Neural cell (in vitro differentiated cells): ENCODE measurements around the gene RNF44. TPM values are rescaled to one million over a fixed set of nuclear protein-coding genes. Genes with fewer than 3 reads are reported as not detected.

Source experiments
- H2AFZ ChIP-seq: fragments of 200-600, 300-800 bp; sonication (generic), shearing (Covaris generic); 2 replicates; pipeline ENCODE4 v1.6.0; 2014; ENCODE audit warnings: low read depth, mild to moderate bottlenecking, antibody characterized with exemption, low read length, moderate library complexity
- H3F3A ChIP-seq: fragments of 200-600 bp; shearing (Covaris generic); 2 replicates; pipeline ENCODE4 v1.6.1; 2016; ENCODE audit warnings: mild to moderate bottlenecking, moderate library complexity, mixed read lengths, antibody characterized with exemption, low read length; ENCODE audit not compliant: insufficient read depth, poor library complexity, severe bottlenecking
- H3K27ac ChIP-seq: fragments of 200-600, 300-800 bp; sonication (generic), shearing (Covaris generic); 2 replicates; pipeline ENCODE4 v1.5.1; 2014; ENCODE audit warnings: mild to moderate bottlenecking, low read length, moderate library complexity
- H3K27me3 ChIP-seq: fragments of 300-800, 200-600 bp; sonication (generic), shearing (Covaris generic); 2 replicates; pipeline ENCODE4 v1.6.0; 2014; ENCODE audit warnings: mild to moderate bottlenecking, low read depth, low read length, moderate library complexity; ENCODE audit not compliant: insufficient read depth
- H3K36me3 ChIP-seq: fragments of 300-800, 200-600 bp; sonication (generic), shearing (Covaris generic); 2 replicates; pipeline ENCODE4 v1.5.1; 2014; ENCODE audit warnings: mild to moderate bottlenecking, antibody characterized with exemption, low read length, moderate library complexity; ENCODE audit not compliant: insufficient read depth
- H3K4me2 ChIP-seq: fragments of 300-800, 200-600 bp; sonication (generic), shearing (Covaris generic); 2 replicates; pipeline ENCODE4 v1.6.0; 2014; ENCODE audit warnings: mild to moderate bottlenecking, low read length
- H3K4me3 ChIP-seq: fragments of 300-800, 200-600 bp; sonication (generic), shearing (Covaris generic); 2 replicates; pipeline ENCODE4 v1.5.1; 2014; ENCODE audit warnings: mild to moderate bottlenecking, low read length, moderate library complexity
- H3K79me2 ChIP-seq: fragments of 200-600 bp; shearing (Covaris generic); replicated peaks from 2 replicates; pipeline ENCODE4 v1.6.0; 2014; ENCODE audit warnings: mild to moderate bottlenecking, low read length, moderate library complexity; ENCODE audit not compliant: insufficient read depth
- H3K9ac ChIP-seq: fragments of 300-800, 200-600 bp; sonication (generic), shearing (Covaris generic); 2 replicates; pipeline ENCODE4 v1.6.1; 2016; ENCODE audit warnings: mild to moderate bottlenecking, low read length, mixed read lengths
- H3K9me2 ChIP-seq: fragments of 200-600 bp; shearing (Covaris generic); 2 replicates; pipeline ENCODE4 v1.6.1; 2016; ENCODE audit warnings: mild to moderate bottlenecking, low read length, mixed read lengths; ENCODE audit not compliant: insufficient read depth
- H3K9me3 ChIP-seq: fragments of 200-600, 300-800 bp; sonication (generic), shearing (Covaris generic); 2 replicates; pipeline ENCODE4 v1.6.1; 2016; ENCODE audit warnings: mild to moderate bottlenecking, mixed run types, low read length, moderate library complexity, mixed read lengths
- H4K20me1 ChIP-seq: fragments of 200-600 bp; shearing (Covaris generic); 2 replicates; pipeline ENCODE4 v1.6.1; 2016; ENCODE audit warnings: mild to moderate bottlenecking, mixed run types; ENCODE audit not compliant: insufficient read depth
- CTCF ChIP-seq: fragments of 450-650 bp; IDR thresholded peaks from 2 replicates; pipeline ENCODE4 v1.5.1; 2014; ENCODE audit warnings: antibody characterized with exemption, mild to moderate bottlenecking, moderate library complexity; ENCODE audit not compliant: poor library complexity, severe bottlenecking
- EP300 ChIP-seq: fragments of 450-650 bp; conservative IDR thresholded peaks from 2 replicates; pipeline ENCODE4 v1.6.1; 2014; ENCODE audit warnings: antibody characterized with exemption, mild to moderate bottlenecking, moderate library complexity; ENCODE audit not compliant: poor library complexity, severe bottlenecking
- EZH2 ChIP-seq: fragments of 200-600, 300-800 bp; shearing (Covaris generic), sonication (generic); IDR thresholded peaks from 2 replicates; pipeline ENCODE4 v1.6.1; 2014; ENCODE audit warnings: antibody characterized with exemption, low read length, borderline replicate concordance, mild to moderate bottlenecking; ENCODE audit not compliant: insufficient read depth, poor library complexity, severe bottlenecking
- MXI1 ChIP-seq: fragments of 450-650 bp; conservative IDR thresholded peaks from 2 replicates; pipeline ENCODE4 v1.6.1; 2014; ENCODE audit warnings: antibody characterized with exemption, mild to moderate bottlenecking; ENCODE audit not compliant: poor library complexity, severe bottlenecking
- POLR2AphosphoS5 ChIP-seq: IDR thresholded peaks from 2 replicates; pipeline ENCODE4 v1.6.1; 2012
- RAD21 ChIP-seq: fragments of 450-650 bp; conservative IDR thresholded peaks from 2 replicates; pipeline ENCODE4 v1.6.1; 2014; ENCODE audit warnings: antibody characterized with exemption, mild to moderate bottlenecking, moderate library complexity
- REST ChIP-seq: IDR thresholded peaks from 2 replicates; pipeline ENCODE4 v1.6.1; 2012; ENCODE audit warnings: borderline replicate concordance
- SMC3 ChIP-seq: fragments of 450-650 bp; conservative IDR thresholded peaks from 2 replicates; pipeline ENCODE4 v1.6.1; 2014; ENCODE audit warnings: antibody characterized with exemption, mild to moderate bottlenecking, moderate library complexity; ENCODE audit not compliant: poor library complexity
- TAF1 ChIP-seq: IDR thresholded peaks from 2 replicates; pipeline ENCODE4 v1.6.1; 2012; ENCODE audit warnings: low read depth
- polyA plus RNA-seq: library from polyadenylated mRNA; depleted of rRNA; stranded (reverse); fragments of >200 nt; gene quantifications from 2 replicates; pipeline ENCODE4 v1.2.3, GENCODE V29; 2014

The RNF44 gene
- polyA plus RNA-seq, 1 donor from 2014 or later: 22.2 TPM

DNA sequence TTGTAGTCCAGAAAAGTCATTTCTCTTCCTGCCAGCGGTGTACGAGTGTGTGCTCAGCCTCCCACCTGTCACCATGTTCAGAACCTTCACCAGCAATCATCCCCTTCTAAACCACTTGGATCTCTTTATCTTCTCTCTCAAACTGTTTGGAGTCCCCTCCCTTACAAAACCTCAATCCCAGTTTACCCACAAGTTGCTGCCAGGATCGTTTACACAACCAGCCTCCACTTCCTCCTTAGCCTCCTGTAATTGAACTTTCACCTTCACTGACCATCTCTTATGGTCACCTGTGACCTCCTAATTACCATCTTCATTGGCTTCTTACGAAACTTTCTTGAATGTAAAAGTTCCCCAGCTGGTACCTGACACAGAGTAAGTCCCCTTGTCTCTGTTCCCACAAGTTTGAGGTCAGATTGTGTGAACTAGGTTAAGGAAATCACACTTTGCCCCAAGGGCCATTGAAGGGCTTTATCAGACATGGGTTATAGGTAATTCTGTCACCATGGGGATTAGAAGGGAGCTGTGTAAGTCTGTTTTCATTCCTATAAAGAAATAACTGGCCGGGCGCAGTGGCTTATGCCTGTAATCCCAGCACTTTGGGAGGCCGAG lies 20.0 kb downstream of the RNF44 start:
- no peak for TF ChIP-seq CTCF
- Histone ChIP-seq H3F3A (no peaks in the 10 kb centered on the region), H3K4me2 (no peak overlapping the region), H3K79me2 (no peaks in the 10 kb centered on the region), H3K9ac (no peak overlapping the region), H3K27me3 (no peaks in the 10 kb centered on the region), H3K9me3 (no peaks in the 10 kb centered on the region), H3K9me2 (no peaks in the 10 kb centered on the region), H4K20me1 (no peaks in the 10 kb centered on the region), H3K27ac (no peak overlapping the region), H3K36me3 (no peaks in the 10 kb centered on the region), H2AFZ (no peak overlapping the region), H3K4me3 (no peak overlapping the region)

DNA sequence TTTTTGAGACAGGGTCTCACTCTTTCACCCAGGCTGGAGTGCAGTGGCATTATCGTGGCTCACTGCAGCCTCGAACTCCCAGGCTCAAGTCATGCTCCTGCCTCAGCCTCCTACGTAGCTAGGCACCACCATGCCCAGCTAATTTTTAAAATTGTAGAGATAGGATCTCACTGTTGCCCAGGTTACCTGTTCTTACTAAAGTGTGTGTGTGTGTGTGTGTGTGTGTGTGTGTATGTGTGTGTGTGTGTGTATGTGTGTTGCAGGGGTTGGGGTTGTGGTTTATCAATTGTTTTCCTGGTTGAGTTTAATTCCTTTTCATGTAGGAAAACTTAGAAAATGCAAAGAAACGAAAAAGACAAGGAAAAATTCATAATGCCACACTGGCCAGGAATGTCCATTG lies 21.8 kb downstream of the RNF44 start:
- Histone ChIP-seq H3F3A (no peaks in the 10 kb centered on the region), H3K4me3 (no peak overlapping the region), H3K27ac (no peak overlapping the region), H3K4me2 (no peak overlapping the region), H4K20me1 (no peaks in the 10 kb centered on the region), H3K9ac (no peak overlapping the region), H3K9me2 (no peaks in the 10 kb centered on the region), H3K9me3 (no peaks in the 10 kb centered on the region), H3K27me3 (no peaks in the 10 kb centered on the region), H3K79me2 (no peaks in the 10 kb centered on the region), H3K36me3 (no peaks in the 10 kb centered on the region), H2AFZ (no peak overlapping the region)
- TF ChIP-seq TAF1 (no peak), MXI1 (no peak), SMC3 (no peak), CTCF (no peak), EZH2 (no peak), RAD21 (no peak), POLR2AphosphoS5 (no peak)

GRCh38 chr5:176514244-176514950 lies 22.8 kb downstream of the RNF44 start:
- H3F3A ChIP-seq: no peaks in the 10 kb centered on the region
- H3K9ac ChIP-seq: no peak overlapping the region
- no peak overlapping the region for H3K4me3 ChIP-seq
- no peaks in the 10 kb centered on the region for H3K27me3 ChIP-seq
- H2AFZ ChIP-seq: no peak overlapping the region
- H4K20me1 ChIP-seq: no peaks in the 10 kb centered on the region
- no peaks in the 10 kb centered on the region for H3K36me3 ChIP-seq
- no peak overlapping the region for H3K4me2 ChIP-seq
- H3K9me2 ChIP-seq: no peaks in the 10 kb centered on the region
- no peaks in the 10 kb centered on the region for H3K9me3 ChIP-seq
- TF ChIP-seq REST (no peak), CTCF (no peak), MXI1 (no peak), TAF1 (no peak), SMC3 (no peak), POLR2AphosphoS5 (no peak), EP300 (no peak), EZH2 (no peak), RAD21 (no peak)
- no peak overlapping the region for H3K27ac ChIP-seq
- no peaks in the 10 kb centered on the region for H3K79me2 ChIP-seq
